CMK (cell line): ENCODE results near the gene GADL1.

Source experiments
- DNase-seq: peaks from one replicate; pipeline ENCODE4 v3.0.0-alpha.2; 2010; ENCODE audit warnings: low read depth

GADL1 gene

DNA sequence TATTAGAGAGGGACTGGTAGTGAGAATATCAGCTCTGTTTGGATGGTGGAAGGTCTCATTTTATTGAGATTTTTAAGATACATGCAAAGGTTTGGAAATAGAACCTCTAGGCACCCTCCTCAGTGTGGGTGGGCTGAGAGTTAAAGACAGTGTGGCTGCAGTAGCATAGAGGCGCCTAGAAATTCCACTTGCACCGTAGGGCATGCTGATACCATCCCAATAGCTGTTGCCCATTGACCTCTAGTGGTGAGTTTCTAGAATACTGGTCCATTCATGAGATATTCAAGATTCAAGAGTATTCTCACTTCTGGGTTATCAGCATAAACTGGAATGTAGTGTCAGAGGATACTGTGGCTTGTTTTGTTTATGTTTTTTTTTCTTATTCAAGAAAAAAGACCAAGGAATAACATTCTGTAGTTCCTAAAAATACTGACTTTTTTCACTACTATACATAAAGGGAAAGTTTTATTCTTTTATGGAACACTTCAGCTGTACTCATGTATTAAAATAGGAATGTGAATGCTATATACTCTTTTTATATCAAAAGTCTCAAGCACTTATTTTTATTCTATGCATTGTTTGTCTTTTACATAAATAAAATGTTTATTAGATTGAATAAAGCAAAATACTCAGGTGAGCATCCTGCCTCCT, 200.9 kb downstream of the GADL1 start:
- peak; percentile 29 for DNase-seq

DNA sequence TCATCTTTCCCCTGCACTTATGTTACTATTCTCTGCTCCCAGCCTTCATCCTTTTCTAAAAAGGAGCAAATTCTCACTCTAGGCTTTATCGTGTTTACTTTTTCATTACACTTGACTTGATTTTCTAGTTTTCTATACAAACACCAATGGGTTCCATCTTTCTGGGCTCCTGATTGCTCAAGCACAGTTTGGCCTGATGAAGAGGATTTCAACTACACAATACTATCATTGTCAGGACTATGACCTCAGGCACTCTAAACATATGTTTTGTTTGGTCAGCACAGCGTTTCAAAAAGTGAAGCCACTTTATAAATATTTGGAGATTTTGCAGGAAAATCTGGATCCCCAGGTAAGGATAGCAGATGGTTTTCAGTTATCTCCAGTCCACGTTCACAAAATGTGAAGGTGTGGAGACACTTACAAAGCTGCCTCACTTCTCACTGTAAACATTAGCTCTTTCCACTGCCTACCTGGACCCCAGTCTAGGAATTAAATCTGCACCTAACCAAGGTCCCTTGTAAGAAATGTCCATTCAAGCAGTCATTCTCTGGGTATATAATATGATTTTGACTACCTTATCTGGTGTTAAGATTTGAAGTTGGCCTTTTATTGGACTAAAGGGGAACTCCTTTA, 201.8 kb downstream of the GADL1 start:
- DNase-seq = no peak

DNA sequence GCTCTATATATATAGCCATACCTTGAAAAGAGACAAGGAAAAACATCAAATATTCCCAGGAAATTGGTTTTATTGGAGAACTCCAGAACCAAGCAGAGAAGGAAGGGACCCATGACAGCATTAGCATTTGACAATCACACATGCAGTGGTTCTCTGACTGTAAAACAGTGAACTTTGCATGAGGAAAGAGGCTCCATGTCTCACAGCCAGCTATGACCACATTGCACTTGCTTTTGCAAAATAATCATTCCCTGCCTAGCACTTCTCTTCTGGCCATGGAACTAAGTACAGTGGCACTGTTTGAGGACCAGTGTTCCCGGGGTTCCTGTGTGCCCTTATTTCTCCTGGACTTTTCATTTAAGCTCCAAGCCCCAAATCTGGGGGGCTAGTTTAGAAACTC, 202.5 kb downstream of the GADL1 start:
- DNase-seq = no peak

- no peak for DNase-seq
These were observed 203.1 kb downstream of the GADL1 start for GRCh38 chr3:30691249-30691880.

DNA sequence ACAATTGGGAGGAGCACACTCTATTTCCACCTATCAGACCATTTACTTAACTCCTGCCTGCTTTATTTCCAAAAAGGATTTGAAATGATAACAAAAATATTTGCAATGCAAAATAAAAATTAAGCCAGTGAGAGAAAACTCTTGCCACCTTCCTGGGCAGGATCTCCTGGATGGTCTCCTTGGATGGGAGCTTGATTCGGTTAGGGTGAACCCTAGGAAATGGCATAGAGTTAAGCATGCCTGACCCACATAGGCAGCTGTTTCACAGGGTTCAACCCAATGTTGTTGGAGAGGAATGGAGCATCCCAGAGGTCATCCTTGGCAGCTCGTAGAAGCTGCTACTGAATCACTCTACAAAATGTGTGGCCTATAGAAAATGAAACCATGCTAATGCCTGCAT, 204.3 kb downstream of the GADL1 start:
- DNase-seq = no peak

- peak; percentile 39 for DNase-seq
These were observed 205.5 kb downstream of the GADL1 start for GRCh38 chr3:30688776-30689641.

DNA sequence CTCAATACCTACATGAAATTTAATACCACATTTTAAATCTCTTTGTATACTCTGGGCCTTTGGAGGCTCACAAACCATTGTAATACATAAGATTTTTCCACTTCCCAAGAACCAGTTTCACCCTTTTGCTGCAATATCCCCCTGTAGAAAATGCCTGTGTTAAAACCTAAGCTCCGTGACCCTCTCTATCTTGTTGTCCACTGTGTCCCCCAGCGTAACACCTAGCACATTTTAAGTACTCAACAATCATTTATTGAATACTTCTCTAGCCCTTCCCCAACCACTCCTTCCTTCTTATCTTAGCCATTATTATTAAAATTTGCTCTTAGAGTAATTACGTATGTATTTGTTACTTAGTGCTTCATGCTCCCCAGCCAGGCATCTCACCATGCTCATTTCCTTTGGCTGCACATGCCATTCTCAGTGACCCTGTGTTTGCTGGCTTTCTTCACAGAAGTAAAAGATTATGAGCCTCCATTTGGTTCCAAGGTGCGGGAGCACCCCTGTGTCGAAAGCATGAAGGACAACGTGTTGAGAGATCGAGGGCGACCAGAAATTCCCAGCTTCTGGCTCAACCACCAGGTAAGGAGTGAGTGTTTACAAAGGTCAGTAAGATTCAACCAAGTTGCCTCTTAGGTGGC, 206.4 kb downstream of the GADL1 start:
- no peak for DNase-seq

DNA sequence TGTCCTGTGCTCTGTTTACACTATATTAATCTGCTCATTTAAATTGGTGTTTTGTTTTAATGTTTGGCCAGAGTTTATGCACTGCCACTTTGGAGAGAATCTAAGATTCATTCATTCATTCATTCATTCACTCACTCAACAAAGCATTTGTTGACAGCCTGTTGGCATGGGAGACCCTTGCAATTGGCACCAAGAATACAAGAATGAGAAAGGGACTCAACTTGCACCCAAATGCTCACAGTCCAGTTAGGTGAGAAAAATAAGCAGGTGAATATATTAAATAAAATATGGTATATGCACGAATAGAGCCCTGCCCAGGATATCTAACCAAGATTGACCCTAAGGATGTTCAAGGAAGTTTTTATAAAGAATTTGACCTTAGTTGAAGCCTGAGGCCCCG, 207.7 kb downstream of the GADL1 start:
- DNase-seq = no peak

DNA sequence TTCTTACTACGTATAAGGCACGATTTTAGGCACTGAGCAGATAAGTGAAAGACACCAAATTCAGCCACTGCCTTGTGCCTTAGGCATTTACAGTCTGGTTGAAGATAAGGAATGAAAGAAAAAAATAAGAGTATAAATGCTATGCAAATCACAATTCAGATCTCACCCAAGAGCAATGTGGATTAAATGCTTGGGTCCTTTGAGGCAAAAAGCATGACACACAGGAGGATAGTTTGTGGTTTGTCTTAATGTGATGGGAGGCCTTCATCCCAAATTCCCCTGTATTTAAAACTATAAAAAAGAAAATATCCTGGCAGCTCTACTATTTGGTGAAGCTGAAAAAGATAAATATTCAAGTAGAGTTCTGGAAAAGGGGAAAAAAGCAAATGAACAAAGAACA, 208.3 kb downstream of the GADL1 start:
- DNase-seq = no peak

DNA sequence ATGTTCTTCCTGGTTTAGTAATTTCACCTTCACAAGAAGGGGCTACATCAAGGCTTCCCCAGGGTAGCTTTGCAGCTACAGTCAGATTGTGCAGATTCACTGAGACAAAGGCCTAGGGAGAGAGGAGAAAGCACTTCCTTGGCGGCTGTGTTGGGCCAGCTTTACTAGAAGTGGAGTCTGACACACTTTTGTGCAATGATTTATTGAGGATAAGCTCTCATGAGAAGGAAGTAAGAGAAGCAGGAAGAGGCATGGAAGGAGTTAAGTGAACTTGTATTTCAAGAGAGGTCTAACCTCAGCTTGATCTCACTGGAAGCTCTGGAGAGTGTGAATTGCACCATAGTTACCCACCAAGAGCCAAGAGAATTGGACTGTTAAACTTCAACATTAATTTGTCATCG, 209.2 kb downstream of the GADL1 start:
- no peak for DNase-seq

DNA sequence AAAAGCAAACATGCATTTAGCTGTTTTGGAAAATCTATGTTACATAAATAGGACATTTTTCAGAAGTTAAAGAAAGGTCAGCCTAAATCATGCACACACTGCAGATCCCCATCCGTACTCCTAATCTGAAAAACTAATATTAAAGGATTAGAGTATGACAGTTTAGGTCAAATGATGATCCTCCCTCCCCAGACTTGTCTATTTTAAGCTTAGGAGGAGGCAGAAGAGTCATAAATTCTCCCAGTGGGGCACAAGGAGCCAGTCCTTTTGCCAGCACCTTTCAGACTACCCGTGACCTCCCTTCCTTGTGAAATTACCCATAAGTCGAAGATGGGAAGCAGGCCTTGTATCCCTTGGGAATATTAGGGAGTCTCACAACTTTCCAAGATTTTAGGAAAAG, 210.1 kb downstream of the GADL1 start:
- DNase-seq = no peak

GRCh38 chr3:30683769-30684168, 210.7 kb downstream of the GADL1 start:
- DNase-seq = no peak

DNA sequence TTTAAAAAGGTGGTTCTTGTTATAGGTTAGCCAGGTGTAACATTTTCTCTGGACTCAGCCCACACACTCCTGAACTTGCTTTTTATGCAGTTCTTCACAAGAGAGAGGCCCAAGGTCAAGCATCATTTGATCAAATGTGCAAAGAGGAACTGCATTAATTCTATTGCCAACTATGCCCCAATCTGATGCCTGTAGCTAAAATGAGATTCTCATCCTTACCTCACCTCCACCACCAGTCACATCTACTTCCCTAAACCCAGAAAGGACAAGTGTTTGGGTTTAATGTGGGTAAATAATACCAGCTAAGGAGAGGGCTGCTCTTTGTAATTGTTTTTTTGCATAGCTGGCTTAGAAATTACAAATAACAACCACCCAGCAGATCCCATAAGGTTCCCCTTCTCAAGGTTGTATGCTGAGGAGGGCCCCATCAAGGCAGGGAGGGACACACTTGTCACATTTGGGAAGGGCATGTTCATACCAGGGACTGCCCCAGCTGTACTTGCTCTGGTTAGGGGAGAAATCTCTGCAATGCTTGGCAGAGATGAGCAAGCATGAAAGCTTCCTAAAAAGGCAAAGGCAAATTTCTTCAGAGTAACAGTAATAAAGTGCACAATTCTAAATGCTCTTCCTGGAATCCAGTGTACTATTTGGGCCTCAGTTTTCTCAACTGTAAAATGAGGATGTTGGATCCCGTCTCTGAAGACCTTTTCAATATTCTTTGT, 211.9 kb downstream of the GADL1 start:
- DNase-seq = no peak

- DNase-seq = no peak
These were observed 212.7 kb downstream of the GADL1 start for GRCh38 chr3:30681649-30682211.

DNA sequence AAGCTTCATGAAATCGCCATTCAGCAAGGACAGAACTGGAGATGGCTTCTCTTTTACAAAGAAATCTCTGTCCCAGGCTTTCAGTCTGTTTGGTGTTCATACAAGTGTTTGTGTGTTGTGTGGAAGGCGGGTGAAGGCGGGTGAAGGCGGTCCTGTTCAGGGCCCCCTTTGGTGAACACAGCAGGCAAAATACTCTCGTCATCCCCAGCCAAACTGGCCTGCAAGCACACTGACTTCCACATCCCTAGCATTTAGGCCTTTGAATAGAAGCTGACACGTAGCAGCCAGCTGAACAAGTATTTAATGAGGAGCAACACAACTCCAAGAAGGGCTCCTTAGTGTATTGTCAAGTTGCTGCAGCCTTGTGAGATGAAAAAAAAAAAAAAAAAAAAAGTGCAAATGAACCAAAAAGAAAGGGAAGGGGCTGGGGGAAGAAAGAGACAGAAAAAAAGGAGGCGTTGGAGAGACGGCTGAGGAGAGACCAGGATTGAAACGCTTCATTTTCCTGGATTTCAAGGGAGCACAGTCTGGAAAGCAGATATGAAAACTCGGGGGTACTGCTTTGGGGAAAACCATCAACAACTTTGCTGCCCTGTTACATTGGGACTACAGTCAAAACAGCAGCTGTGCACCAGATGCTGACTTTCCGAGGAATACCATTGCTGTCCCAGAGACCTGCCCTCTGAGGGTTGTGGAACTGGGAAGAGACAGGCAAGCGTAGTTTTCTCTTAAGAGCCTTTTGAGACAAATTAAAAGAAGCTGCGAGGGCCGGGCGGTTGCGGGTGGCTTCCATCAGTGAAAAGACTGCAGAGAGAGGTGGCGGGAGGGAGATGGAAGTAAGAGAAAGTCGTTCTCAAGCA, 213.4 kb downstream of the GADL1 start:
- DNase-seq = no peak

DNA sequence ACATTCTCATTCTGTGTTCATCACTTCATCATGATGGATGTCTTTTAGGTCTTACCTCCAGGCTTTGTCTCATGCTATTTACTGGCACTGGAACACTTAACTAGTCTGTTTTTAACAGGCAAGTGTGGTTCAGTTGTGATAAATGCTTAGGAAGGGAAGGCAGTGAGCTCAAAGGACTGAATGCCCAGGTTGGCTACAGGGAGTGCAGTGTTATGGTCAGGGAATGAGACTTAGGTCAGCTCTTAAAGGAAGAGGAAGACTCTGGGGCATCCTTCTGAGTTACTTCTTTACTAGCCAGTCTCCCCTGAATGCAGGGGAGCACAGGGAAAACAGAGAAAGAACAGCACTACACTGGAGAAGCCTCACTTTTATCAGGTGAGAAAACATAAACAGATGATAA, 215.4 kb downstream of the GADL1 start:
- no peak for DNase-seq

DNA sequence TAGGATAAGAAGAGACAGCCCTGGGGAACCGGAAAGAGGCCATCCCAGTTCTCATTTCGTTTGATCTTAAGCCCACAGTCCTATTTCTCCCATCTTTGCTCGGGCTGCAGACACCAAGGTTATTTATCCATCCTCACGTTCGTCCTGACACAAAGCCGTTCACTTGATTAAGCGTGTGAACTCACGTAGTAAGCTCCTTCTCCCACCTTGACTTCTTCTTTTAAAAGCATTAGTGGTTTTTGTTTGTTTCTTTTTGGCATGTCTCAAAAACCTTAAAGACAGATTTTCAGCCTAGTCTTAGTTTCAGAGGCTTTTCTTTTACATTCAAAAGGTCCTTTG, 217.1 kb downstream of the GADL1 start:
- DNase-seq = no peak

- DNase-seq = no peak
These were observed 217.8 kb downstream of the GADL1 start for GRCh38 chr3:30676424-30677346.
